Limb (tissue), 2 donors: ENCODE results near the gene SOX5.
"Not testable (repeated sequence)": the region's sequence is repeated elsewhere in the genome, so short reads cannot be mapped to it uniquely, and the experiment has no call there.

ENCODE experiments used
- DNase-seq, 2 donors: peaks; one replicate each; pipeline ENCODE4 v3.0.0-alpha.2; 2016; ENCODE audit errors: extremely low spot score in 2 of 2

SOX5 gene

DNA sequence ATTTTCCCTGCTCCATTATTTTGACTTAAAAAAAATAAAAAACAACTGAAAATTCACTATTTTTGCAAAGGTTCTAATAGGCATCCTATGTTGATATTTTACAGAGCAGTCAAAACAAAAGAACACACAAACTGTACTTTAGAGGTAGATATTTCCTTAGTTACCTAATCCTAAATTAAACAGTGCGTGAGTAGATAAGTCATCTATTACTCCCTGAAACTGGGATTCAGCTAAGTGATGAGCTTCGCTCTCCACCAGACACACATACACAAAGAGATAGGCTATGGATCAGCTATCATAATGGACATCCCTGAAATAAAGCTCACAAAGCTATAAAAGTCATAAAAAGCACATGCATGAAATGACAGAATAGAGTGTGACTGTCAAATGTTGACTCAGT, 398.7 kb downstream of the SOX5 start:
- DNase-seq, result no peak

DNA sequence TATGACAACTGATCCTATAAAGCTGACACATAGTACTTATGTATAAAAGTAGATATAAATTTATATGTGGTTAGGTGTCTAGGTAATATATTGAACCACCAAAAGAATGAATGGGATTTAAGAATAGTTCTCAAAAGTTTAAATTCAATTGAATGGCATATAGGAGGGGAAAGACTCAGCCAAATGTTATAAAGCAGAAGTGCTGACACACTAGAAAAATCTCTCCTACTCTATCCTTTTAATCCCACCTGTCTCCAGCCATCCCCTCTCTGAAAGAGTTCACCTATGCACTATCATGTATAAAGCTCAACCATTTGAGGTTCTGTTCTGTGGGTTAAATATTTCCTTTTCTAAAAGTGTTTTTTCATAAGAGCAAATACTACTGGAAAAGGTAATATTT, 400.7 kb downstream of the SOX5 start:
- DNase-seq, result no peak

- no peak for DNase-seq
Measured at GRCh38 chr12:23546756-23547155, 402.7 kb downstream of the SOX5 start.

DNA sequence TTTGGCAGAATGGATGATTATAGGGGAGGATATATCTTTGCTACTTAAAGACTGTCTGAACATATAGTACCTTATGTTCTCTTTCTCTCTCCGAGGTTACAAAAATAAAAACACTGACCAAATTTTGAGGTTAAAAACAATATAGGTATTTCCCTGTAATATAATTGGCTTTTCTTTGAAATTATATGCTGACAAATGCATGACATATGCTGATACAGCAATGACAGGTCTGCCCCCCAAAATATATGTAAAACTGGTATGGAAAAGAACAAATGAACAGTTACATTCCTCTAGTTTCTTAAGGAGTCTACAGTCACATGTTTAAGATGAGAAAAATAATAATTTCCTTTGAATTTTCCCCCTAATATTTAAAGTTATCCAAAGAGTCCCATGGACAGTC, 405.7 kb downstream of the SOX5 start:
- DNase-seq, result no peak

DNA sequence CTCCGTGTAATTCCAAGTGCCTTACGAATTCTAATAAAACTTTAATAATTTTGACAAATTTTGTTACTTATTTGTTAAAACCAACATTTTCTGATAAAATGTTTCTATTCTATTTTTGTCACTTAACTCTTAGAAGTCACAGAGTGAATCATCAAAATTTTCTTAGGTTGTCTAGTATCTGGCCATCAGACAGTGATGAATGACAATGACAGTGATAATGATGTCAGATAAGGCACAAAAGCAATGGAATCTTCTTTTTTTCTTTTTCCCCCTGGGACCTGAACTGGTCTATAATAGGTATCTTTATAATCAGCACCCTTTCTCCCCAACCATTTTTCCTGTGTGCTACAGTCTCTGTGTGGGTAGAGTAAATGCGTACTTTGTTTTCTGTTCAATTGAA, 407.3 kb downstream of the SOX5 start:
- no peak for DNase-seq

DNA sequence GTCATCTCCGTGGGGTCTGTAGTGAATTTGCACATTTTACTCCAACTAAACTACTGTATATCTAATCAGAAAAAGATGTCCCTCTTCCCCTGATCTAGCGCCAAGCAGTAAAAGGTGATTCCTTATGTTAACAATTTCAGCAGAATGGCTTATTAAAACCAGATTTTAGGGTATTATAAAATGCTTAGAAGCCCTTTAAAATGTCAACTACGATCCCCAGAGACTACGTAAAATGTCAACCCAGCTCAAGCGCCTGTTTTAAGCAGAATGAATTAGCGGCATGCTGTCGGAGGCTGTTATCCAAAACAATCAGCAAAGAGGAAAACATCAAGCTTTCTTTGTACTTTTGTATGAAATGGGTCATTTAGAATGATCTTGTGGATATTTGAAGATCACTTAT, 408.9 kb downstream of the SOX5 start:
- DNase-seq, result no peak

- DNase-seq, result no peak
Measured at GRCh38 chr12:23536293-23536692, 413.2 kb downstream of the SOX5 start.

DNA sequence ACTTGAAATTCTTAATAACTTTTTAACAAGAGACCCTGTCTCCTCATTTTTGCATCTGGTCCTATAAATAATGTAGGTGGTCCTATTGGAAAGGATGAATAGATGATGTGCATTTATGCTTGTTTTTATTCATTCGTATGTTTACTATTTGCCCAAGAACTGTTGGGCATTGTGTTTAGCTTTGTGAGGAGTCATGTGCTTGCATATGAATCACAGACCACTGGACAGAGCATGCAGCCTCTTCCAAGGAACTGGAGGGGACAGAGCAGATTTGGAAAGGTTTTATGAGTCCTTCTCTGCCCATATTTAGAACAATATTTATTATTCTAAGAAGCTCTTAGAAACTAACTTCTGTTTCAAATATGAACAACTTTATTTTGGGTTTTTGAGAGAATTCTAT, 414.0 kb downstream of the SOX5 start:
- DNase-seq, result no peak

DNA sequence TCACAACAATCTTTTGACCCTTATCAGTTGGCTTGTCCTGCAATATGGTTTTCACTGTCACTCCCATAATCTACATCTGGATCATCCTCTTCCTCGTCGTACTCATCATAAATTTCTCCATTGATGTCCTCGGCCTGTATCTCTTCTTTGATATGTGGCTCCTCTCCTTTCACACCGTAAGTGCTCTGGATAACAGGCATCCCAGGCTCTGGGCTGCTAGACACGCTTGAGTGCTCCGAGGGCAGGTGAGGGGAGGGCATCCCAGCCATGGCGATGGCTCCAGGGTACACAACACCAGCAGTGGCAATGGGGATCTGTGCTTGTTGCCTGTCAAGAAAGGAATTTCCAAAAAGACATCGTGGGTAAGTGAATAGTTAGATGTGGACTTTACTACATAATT, 415.3 kb downstream of the SOX5 start:
- no peak for DNase-seq

GRCh38 chr12:23533699-23534098, 415.8 kb downstream of the SOX5 start:
- no peak for DNase-seq

DNA sequence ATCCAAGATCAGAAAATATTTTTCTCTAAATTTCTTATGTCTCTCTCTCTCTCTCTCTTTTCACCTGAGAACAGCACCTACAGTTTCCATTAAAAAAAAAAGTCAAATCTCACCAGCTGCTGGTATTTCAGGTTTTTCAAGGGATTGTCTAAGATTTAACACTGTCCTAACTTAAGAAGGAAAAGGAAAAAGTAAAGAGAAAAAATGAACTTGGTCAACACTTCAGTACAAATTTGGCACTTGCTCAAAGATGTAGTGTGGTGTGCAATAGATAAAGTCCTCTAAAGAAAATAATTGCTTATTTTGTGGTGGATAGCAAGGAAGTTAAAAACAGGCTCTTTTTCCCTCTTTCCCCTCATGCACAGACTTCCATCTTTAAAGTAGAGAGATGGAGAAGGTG, 416.2 kb downstream of the SOX5 start:
- DNase-seq, result no peak

- no peak for DNase-seq
Measured at GRCh38 chr12:23528316-23528715, 421.2 kb downstream of the SOX5 start.

- DNase-seq, result no peak
Measured at GRCh38 chr12:23525450-23526072, 423.9 kb downstream of the SOX5 start.

GRCh38 chr12:23523339-23523738, 426.1 kb downstream of the SOX5 start:
- no peak for DNase-seq

- not testable (repeated sequence) for DNase-seq
Measured at GRCh38 chr12:23519444-23519843, 430.0 kb downstream of the SOX5 start.

DNA sequence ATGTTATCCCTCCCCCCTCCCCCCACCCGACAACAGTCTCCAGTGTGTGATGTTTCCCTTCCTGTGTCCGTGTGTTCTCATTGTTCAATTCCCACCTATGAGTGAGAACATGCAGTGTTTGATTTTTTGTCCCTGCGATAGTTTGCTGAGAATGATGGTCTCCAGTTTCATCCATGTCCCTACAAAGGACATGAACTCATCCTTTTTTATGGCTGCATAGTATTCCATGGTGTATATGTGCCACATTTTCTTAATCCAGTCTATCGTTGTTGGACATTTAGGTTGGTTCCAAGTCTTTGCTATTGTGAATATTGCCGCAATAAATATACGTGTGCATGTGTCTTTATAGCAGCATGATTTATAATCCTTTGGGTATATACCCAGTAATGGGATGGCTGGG, 433.7 kb downstream of the SOX5 start:
- DNase-seq, result not testable (repeated sequence)

DNA sequence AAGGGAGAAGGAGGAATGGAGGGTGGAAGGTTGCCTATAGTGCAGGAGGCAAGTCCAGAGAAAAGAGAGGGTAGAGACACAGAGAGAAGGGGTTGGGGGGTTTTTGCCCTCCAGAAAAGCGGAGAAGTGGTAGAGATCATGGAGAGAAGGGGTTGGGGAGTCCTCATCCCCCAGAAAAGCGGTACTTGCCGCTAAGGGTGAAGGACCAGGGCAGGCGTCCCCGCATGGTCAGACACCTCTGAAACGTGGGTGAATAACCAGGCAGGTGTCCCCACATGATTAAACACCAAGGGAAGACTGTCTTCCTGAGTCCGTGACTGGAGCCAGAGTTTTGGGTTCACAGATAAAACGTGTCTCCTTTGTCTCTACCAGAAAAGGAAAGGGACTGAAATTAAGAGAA, 439.0 kb downstream of the SOX5 start:
- no peak for DNase-seq

DNA sequence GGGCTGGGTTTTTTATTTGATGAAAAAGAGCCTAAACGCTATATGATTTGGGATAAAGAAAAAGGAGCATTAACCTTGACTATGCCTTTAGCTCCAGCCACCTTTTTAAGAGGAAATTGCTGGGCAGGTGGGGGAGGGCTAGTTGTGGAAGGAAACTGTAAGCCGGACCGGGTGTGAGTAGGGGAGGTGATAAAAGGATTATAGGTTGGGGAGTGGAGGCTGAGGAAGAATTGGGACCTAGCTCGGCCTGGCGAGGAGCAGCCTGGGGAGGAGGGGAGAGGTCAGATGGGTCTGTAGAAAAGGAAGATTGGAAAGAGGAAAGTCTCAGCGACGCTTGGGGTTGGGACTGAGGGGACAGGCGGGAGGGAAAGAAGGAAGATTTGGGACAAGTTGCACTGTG, 439.6 kb downstream of the SOX5 start:
- not testable (repeated sequence) for DNase-seq

DNA sequence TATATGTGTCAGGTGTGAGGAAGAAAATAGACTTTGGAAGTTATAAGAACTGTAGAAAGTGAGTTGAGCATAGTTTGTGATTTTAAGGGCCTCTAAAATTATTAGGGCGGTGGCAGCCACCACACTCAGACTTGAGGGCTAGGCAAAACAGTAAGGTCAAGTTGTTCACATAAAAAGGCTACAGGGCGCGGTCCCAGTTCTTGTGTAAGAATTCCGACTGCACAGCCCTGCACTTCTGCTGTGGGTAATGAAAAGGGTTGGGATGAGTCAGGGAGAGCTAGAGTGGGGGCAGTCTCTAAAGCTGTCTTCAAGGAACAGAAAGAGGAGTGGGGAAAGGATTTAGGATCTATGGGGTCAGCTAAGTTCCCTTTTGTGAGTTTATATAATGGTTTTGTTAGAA, 441.7 kb downstream of the SOX5 start:
- not testable (repeated sequence) for DNase-seq

- not testable (repeated sequence) for DNase-seq
Measured at GRCh38 chr12:23505736-23506135, 443.7 kb downstream of the SOX5 start.

- DNase-seq, result no peak
Measured at GRCh38 chr12:23504641-23505399, 444.6 kb downstream of the SOX5 start.

- no peak for DNase-seq
Measured at GRCh38 chr12:23504043-23504442, 445.4 kb downstream of the SOX5 start.

GRCh38 chr12:23503544-23503943, 445.9 kb downstream of the SOX5 start:
- DNase-seq, result no peak
